ENCODE measurements around the gene CSMD2.

The CSMD2 gene

GRCh38 chr1:33745942-33746341 is 419.1 kb downstream of the CSMD2 start:
- no peaks in the 10 kb centered on the region for H3K9me2 ChIP-seq (replicated peaks; ENCODE audit: insufficient read depth, low read length)
- no peak overlapping the region for H3K4me3 ChIP-seq (ENCODE audit: low read length)
- no peaks in the 10 kb centered on the region for H3K36me3 ChIP-seq (replicated peaks; ENCODE audit: insufficient read depth, low read length)
- H3K27ac ChIP-seq (ENCODE audit: low read length) = no peak overlapping the region
- H2AFZ ChIP-seq (ENCODE audit: low read length) = no peak overlapping the region
- no peak for DNase-seq
- no peak overlapping the region for H3K4me2 ChIP-seq (ENCODE audit: low read depth, low read length)
- TF ChIP-seq CTCF (IDR thresholded peaks at IDR 0.05; ENCODE audit: low read length) = no peak
- H3K27me3 ChIP-seq (replicated peaks; ENCODE audit: insufficient read depth, low read length) = peaks cover 44% of the 10 kb centered on the region
- H3K9ac ChIP-seq (ENCODE audit: low read length) = no peak overlapping the region
- H3K9me3 ChIP-seq (replicated peaks; ENCODE audit: insufficient read depth, low read length) = no peaks in the 10 kb centered on the region
- no peaks in the 10 kb centered on the region for H3F3A ChIP-seq (ENCODE audit: insufficient read depth, low read length)
- no peaks in the 10 kb centered on the region for H3K4me1 ChIP-seq (ENCODE audit: low read length)
- no peaks in the 10 kb centered on the region for H3K79me2 ChIP-seq (ENCODE audit: low read length)
- H4K20me1 ChIP-seq (ENCODE audit: insufficient read depth, low read length) = no peaks in the 10 kb centered on the region

GRCh38 chr1:33743221-33743998 is 421.6 kb downstream of the CSMD2 start:
- Histone ChIP-seq H3K4me3 (ENCODE audit: low read length) (no peak overlapping the region), H3K27ac (ENCODE audit: low read length) (no peak overlapping the region), H3K9ac (ENCODE audit: low read length) (no peak overlapping the region), H3K4me1 (ENCODE audit: low read length) (no peaks in the 10 kb centered on the region), H2AFZ (ENCODE audit: low read length) (no peak overlapping the region), H4K20me1 (ENCODE audit: insufficient read depth, low read length) (no peaks in the 10 kb centered on the region), H3K4me2 (ENCODE audit: low read depth, low read length) (no peak overlapping the region), H3K27me3 (replicated peaks; ENCODE audit: insufficient read depth, low read length) (peaks cover 38% of the 10 kb centered on the region), H3K9me2 (replicated peaks; ENCODE audit: insufficient read depth, low read length) (no peaks in the 10 kb centered on the region), H3F3A (ENCODE audit: insufficient read depth, low read length) (no peaks in the 10 kb centered on the region), H3K79me2 (ENCODE audit: low read length) (no peaks in the 10 kb centered on the region), H3K36me3 (replicated peaks; ENCODE audit: insufficient read depth, low read length) (no peaks in the 10 kb centered on the region), H3K9me3 (replicated peaks; ENCODE audit: insufficient read depth, low read length) (no peaks in the 10 kb centered on the region)
- no peak for DNase-seq
- TF ChIP-seq EZH2 (optimal IDR thresholded peaks at IDR 0.05; ENCODE audit: low read depth, low read length) (no peak), CTCF (IDR thresholded peaks at IDR 0.05; ENCODE audit: low read length) (no peak), EZH2phosphoT487 (IDR thresholded peaks at IDR 0.05; ENCODE audit: low read length) (no peak)

GRCh38 chr1:33742663-33743062 is 422.4 kb downstream of the CSMD2 start:
- Histone ChIP-seq H3K36me3 (replicated peaks; ENCODE audit: insufficient read depth, low read length) (no peaks in the 10 kb centered on the region), H4K20me1 (ENCODE audit: insufficient read depth, low read length) (no peaks in the 10 kb centered on the region), H3K9ac (ENCODE audit: low read length) (no peak overlapping the region), H3F3A (ENCODE audit: insufficient read depth, low read length) (no peaks in the 10 kb centered on the region), H2AFZ (ENCODE audit: low read length) (no peak overlapping the region), H3K9me3 (replicated peaks; ENCODE audit: insufficient read depth, low read length) (no peaks in the 10 kb centered on the region), H3K9me2 (replicated peaks; ENCODE audit: insufficient read depth, low read length) (no peaks in the 10 kb centered on the region), H3K79me2 (ENCODE audit: low read length) (no peaks in the 10 kb centered on the region), H3K4me3 (ENCODE audit: low read length) (no peak overlapping the region), H3K27me3 (replicated peaks; ENCODE audit: insufficient read depth, low read length) (peaks cover 37% of the 10 kb centered on the region; the same call in 1 of the 2 replicates), H3K4me1 (ENCODE audit: low read length) (no peaks in the 10 kb centered on the region), H3K4me2 (ENCODE audit: low read depth, low read length) (no peak overlapping the region), H3K27ac (ENCODE audit: low read length) (no peak overlapping the region)
- DNase-seq = no peak
- no peak for TF ChIP-seq EZH2 (optimal IDR thresholded peaks at IDR 0.05; ENCODE audit: low read depth, low read length)
- no peak for TF ChIP-seq EZH2phosphoT487 (IDR thresholded peaks at IDR 0.05; ENCODE audit: low read length)
- no peak for TF ChIP-seq CTCF (IDR thresholded peaks at IDR 0.05; ENCODE audit: low read length)

Measured in MM.1S (cell line).